22Rv1 (cell line): ENCODE results near the gene FLYWCH1.

ENCODE experiments used
- CTCF ChIP-seq: fragments of 450-650 bp; IDR thresholded peaks from 2 replicates; pipeline ENCODE4 v1.5.1; 2017; ENCODE audit warnings: mild to moderate bottlenecking
- ZFX ChIP-seq: fragments of 450-650 bp; IDR thresholded peaks from 2 replicates; pipeline ENCODE4 v1.6.1; 2017; ENCODE audit warnings: antibody characterized with exemption, borderline replicate concordance

- no peak for TF ChIP-seq CTCF
- TF ChIP-seq ZFX: no peak
These were observed 40.9 kb downstream of the FLYWCH1 start for GRCh38 chr16:2952679-2953078.
